Epithelial cell of esophagus (primary cell): ENCODE results near the gene VNN1.

Source experiments
- DNase-seq: peaks from one replicate; pipeline ENCODE4 v3.0.0; 2010; ENCODE audit warnings: low read depth
- H3K4me3 ChIP-seq: 2 replicates; pipeline ENCODE4 v1.5.1; 2011; ENCODE audit warnings: mild to moderate bottlenecking, low read length, control low read depth
- TF ChIP-seq, protein P1 (sequence below): IDR thresholded peaks from 2 replicates; pipeline ENCODE4 v1.5.1; 2011; ENCODE audit warnings: low read depth, mild to moderate bottlenecking, low read length, control low read depth, inconsistent platforms; ENCODE audit not compliant: insufficient read depth; ENCODE audit errors: missing control alignments

Gene VNN1

DNA sequence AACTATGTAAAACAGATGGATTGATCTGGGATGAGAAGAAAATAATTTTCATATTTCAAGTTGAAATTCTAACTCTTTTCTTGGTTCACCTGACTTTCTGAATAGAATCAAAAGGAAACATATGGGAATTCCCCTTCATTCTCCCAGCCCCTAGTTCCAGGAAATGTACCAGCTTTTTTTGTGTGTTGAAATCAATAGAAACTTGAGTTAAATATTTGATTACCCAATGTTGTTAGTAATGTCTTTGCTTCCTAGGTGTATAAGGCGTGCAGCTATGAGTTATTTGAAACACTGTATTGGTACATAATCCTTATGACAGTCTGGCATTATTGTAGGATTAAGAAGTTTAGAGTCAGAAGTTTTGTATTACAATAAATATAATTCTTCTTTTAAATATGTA is 22.4 kb upstream of the VNN1 start:
- DNase-seq = peak; percentile 90

DNA sequence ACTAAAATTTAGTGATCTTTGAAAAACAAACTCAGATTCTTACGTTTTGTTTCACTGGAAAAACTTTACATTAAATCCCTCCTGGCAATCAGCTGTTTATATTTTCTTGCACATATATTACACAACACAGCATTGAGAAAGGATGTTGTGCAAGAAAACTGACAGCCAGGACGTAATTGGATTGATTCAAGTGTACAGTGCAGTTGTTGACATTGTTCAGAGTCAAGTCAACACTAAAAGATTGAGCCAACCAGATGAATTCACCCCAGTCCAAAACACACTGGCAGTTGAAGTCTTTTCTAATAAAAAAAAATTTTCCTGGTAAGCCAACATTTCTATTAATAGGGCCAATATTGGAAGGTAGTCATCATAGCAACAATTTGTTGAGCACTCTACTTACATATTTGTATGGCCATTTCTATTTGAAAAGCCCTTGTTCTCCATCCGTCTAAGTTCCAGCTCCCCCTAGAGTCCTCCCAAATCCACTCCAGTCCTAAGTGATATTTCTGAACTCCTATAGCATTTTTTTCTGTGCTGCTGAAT is 20.9 kb upstream of the VNN1 start:
- H3K4me3 ChIP-seq = no peak overlapping the region

More for the DNA sequence above, 22.4 kb upstream of the VNN1 start:
- H3K4me3 ChIP-seq = no peak overlapping the region
- TF ChIP-seq, protein P1, sequence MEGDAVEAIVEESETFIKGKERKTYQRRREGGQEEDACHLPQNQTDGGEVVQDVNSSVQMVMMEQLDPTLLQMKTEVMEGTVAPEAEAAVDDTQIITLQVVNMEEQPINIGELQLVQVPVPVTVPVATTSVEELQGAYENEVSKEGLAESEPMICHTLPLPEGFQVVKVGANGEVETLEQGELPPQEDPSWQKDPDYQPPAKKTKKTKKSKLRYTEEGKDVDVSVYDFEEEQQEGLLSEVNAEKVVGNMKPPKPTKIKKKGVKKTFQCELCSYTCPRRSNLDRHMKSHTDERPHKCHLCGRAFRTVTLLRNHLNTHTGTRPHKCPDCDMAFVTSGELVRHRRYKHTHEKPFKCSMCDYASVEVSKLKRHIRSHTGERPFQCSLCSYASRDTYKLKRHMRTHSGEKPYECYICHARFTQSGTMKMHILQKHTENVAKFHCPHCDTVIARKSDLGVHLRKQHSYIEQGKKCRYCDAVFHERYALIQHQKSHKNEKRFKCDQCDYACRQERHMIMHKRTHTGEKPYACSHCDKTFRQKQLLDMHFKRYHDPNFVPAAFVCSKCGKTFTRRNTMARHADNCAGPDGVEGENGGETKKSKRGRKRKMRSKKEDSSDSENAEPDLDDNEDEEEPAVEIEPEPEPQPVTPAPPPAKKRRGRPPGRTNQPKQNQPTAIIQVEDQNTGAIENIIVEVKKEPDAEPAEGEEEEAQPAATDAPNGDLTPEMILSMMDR = no peak

DNA sequence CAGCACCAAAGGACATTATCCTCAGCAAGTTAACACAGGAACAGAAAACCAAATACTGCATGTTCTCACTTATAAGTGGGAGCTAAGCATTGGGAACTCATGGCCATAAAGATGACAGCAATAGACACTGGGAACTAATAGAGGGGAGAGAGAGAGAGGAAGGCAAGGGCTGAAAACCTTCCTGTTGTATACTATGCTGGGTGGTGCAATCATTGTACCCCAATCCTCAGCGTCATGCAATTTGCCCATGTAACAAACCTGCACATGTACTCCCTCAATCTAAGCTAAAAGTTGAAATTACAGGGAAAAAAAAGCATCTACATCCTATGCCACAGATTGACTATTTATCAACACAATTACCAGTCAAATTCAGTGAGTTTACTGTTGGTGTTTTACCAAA is 20.0 kb upstream of the VNN1 start:
- H3K4me3 ChIP-seq = peak overlapping the region; percentile 9
- TF ChIP-seq, protein P1 = no peak
- peak; percentile 31 for DNase-seq

More for the DNA sequence above, 20.9 kb upstream of the VNN1 start:
- DNase-seq = peak; percentile 96
- TF ChIP-seq, protein P1 = peak; percentile 50

DNA sequence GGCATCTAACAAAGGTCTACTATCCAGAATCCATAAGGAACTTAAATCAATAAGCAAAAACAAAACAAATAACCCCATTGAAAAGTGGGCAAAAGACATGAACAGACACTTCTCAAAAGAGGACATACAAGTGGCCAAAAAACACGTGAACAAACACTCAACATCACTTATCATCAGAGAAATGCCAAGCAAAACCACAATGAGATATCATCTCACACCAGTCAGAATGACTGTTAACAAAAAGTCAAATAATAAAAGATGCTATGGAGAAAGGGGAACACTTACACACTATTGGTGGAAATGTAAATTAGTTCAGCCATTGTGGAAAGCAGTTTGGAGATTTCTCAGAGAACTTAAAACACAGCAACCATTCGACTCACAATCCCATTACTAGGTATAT is 19.4 kb upstream of the VNN1 start:
- H3K4me3 ChIP-seq = no peak overlapping the region
- no peak for DNase-seq
- TF ChIP-seq, protein P1 = no peak

DNA sequence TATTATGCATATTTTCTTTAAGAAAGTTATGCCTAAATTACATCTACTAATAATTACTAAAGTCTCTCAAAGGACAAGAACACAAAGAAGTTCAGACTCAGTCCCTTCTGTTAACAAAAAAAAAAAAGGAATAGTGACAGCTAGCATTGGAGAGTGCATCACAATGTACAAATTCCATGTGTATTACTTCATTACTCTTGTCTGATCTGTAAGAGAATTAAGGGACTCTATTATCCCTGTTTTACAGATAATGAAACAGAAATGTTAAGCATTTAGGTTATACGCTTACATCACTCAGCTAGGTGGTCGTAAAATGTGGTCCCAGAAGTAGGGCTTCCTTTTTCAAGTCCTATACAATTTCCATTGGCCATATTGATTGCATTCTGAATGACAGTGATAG is 17.2 kb upstream of the VNN1 start:
- H3K4me3 ChIP-seq = no peak overlapping the region
- TF ChIP-seq, protein P1 = no peak
- DNase-seq = peak; percentile 48

DNA sequence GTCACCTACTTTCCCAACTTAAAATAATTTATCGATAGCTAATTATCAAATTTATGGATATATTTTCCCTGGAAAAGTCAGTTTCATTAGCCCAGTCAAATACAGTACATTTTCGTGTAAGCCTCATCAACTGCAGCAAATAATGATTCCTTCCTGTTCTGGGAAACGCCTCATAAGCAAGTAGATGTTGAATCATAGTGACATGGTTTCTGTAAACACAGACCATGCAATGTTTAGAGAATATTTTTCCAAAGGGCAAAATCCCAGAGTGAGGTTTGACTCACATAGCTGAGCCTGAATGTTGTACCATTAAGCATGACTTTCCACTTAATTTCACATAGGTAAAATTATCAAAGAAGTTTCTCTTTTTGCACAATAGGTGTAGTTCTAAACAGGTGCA is 16.7 kb upstream of the VNN1 start:
- DNase-seq = peak; percentile 93
- TF ChIP-seq, protein P1 = no peak
- no peak overlapping the region for H3K4me3 ChIP-seq

DNA sequence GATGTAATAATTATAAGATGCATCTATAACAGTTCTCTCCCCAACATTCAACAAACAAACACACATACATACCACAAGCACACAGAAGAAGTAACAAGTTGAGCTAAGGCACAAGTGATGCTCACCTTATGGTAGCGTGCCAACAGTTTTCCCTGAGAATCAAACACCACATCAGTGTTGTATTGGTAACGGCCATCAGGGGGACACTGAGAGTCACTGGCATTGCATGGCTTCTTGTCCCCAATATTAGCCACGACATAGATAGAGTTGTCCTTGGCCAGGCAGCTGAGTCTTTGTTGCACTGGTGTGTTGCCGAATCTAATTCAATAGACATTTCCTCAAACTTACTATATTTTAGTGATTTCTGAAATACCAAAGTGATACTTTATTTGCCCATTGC is 14.8 kb upstream of the VNN1 start:
- no peak overlapping the region for H3K4me3 ChIP-seq
- no peak for DNase-seq
- TF ChIP-seq, protein P1 = no peak
